Eye (tissue), 1 donor: ENCODE data around the gene RLIM.

ENCODE experiments used
- DNase-seq: peaks from one replicate; pipeline ENCODE4 v3.0.0-alpha.2; 2015

Gene RLIM

DNA sequence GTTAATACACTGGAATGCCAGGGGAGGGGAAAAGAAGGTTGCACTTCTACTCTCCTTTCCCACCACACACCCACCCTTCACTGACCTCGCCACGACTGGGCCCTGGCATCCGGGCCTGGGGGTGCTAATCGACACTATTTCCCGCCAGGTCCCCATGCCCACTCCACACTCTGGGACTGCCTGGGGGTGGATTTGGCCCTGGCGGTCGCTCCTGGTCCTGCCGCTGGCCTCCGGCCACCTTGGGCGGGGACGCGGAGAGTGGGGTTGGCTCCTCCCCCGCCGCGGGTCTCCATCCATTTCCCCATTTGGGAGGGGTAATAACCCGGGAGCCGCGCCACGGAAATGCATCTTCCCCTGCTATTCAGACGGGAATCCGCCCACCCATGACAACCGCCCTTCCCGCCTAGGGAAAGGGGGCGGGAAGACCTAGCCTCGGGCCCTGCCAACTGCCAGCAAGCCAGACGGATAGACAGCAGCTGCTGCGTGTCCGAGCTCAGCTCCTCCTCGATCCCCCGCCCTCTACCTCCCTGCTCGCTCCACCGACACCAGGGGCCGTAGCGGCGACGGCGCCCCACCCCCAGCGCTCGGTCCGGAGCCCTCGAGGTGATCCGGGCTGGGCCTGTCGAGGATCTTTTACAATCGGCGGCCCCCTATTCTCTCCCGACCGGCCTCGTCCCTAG lies 78.1 kb downstream of the RLIM start:
- DNase-seq = peak; percentile 91

DNA sequence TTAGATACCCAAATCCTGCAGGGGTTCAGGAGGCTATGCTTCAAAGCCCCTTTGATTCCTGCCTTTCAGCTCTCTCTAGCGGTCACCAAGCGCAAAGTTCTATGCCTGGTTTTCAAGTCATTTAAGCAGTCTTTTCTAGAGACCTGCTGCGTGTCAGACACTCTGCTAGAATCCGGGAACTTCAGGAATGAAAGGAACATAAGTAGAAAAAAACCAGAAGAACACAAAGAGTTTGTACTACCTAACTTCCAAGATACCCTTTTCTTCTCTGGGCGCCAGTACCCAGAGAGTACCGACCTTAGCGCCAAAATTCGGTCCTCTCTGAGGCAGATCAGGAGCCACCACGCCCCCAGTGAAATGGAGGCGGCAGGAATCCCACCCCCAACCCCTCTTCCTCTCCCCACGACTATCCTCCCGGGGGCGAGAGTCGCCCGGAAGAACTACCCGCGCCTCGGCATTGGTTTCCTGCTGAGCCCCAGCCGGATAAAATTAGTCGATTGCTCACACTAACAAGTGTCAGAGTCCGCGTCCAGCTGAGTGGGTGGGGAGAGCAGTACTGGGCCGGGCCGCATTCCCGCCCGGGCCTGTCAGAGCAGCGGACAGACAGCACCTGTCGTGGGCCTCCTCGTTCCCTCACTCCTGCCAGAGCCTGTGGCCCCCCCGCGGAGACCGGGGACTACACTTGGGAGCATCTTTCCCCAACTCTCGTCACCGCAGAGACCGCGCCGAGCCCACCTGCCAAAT lies 78.8 kb downstream of the RLIM start:
- peak; percentile 79 for DNase-seq
